NOMO-1 (cell line): ENCODE results near the gene CD101.

Experiments used
- DNase-seq, 2 experiments: peaks; one replicate each; lab custom pipeline; 2025; ENCODE audit not compliant: unreplicated experiment in 2 of 2; lab: John Stamatoyannopoulos, UW

The CD101 gene

DNA sequence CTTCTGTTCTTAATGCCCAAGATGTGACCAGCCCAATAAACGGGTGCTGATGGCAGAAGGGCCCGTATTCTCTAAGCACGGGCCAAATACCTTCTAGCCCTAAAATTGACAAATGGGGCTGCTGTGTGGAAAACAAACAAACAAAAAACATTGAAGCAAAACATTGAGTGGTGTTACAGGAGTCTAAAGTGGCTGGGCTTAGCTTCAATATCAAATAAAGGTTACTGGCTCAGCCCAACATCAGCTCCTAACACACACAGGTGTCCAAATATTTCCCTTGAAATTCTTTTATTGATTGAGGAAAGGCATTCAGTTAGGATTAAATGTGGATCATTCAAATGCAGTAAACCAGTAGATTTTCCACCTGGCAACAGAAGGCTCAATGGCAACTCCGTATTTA is 45.2 kb downstream of the CD101 start:
- no peak for DNase-seq

DNA sequence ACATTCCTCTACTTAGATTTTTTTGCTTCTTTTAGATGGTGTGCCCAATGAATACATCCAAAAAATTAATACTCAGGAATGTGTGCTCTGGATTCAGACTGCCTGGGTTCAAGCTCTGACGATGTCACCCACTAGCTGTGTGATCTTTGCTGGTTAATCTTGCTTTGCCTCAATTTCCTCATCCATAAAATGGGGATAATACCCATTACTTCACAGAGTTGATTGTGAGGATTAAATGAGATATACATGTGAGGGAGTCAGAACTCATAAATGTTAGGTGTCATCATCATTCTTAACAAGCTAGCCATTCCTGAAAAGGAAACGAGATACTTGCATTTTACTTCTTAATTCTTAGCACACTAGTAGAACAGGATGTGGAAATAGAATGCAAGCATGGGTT is 45.7 kb downstream of the CD101 start:
- DNase-seq = no peak

DNA sequence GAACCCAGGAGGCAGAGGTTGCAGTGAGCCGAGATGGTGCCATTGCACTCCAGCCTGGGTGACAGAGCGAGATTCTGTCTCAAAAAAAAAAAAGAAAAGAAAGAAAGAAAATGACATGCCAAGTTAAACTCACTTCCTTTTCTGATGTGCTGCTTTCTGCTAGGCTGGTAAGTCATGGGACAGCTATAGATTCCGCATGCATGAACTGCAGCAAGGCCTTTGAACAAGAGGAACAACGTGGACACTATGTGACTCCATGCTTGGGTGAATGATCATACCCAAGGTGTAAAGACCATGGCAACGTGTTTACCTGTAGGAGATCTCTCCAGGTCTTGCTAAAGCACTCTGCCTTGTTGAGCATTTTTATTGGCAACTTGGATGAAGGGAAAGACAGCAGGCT is 48.3 kb downstream of the CD101 start:
- DNase-seq = no peak

DNA sequence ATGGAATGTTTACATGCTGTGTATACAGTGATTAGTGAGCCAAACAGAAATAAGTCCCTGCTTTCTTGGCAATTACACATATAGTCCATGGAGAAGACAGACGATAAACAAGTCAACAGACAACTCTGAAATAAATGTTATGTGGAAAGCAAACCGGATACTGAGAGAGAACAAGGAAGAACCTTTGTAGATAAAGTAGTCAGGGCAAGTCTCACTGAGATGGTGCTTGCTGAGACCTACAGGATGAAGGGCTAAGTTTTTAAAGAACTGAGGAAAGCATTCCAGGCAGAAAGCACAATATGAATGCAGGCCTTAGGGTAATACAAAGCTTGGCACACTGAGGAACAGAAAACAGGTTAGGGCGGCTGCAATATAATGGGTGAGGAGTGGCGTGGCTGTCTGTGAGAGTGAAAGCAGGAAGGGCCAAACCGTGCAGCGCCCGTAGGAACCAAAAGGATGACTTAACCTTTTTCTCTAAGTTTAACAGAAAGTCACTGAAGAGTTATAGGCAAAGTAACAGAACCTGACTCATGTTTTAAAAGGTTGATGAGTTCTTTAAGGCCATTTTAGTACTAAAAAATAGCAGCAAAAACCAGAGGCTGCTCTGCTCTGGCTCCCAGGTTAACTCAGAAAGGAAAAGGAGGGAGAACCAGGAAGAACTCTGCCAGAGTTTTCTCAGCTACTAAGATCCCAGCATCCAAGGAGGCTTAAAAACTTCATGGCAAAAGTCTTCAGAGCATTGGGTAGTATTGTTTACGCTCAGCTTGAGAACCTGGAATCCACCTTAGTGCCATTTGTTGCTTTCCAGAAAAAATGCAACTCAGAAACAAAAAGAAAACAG is 49.9 kb downstream of the CD101 start:
- peak; percentile 36 to 59 for DNase-seq

GRCh38 chr1:117054068-117054467 is 52.5 kb downstream of the CD101 start:
- no peak for DNase-seq

GRCh38 chr1:117058810-117059209 is 57.2 kb downstream of the CD101 start:
- DNase-seq = no peak

- DNase-seq = peak; percentile 59 to 61
Measured at GRCh38 chr1:117059334-117059677, 57.7 kb downstream of the CD101 start.

DNA sequence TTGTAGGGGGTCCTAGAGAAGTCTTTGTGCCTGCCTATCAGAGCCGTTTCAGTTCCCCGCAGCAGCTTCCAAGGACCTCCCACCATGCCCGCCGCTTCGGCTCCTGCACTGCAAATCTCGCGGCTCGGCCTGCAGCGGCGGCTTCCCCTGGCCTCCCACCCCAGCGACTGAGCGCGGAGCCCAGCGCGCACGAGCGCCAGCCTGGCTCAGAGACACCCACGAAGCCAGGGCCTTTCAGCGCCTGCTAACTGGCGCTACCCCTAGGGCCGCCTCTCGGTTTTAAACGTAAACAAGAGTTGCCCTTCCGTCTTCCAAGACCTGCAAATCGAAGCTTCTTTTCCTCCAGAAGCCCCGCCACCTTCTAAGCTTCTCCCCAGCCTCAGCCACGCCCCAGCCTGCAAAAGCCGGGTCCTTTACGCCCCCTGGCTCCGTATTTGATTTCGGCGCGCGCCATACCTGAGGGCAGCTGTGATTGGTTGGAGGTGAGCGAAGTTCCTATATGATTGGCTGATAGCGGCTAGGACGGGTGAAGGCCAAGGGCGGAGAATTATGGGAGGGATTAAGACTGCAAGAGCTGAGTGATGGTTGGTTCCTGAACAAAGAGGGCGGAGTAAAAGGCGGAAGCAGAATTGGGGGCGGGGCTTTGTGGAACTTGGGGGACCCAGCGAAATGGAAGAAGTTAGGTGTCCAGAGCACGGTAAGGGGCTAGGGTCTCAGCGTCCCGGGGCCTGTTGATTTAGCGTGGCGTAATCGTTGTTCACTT is 58.3 kb downstream of the CD101 start, which contains the start of gene TTF2:
Gene TTF2, plus strand, starts transcription at position 649 of the 763 bp plus-strand sequence. Its CDS starts 21 bp downstream, at position 670.
- DNase-seq = peak; percentile 100

- no peak for DNase-seq
Measured at GRCh38 chr1:117060441-117061317, 59.1 kb downstream of the CD101 start.

DNA sequence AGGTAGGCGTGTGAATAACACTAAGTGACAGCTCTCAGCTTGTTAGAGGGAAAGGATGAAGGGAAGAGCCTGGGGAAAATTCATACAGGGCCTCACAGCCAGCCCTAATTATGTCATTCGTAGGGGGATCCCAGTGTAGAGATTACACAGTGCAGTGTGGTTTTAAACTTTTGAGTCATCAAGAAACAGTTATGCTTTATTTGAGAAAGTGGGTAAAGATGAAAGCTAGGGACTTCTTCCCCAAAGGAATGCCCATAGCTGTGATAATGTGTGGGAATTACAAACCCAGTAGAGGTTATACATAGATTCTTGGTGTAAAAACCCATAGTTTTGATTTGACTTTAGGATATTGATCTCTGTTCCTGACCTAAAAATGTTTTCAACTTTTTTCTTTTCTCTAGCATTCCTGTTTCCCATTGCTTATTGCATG is 60.4 kb downstream of the CD101 start:
- DNase-seq = no peak

DNA sequence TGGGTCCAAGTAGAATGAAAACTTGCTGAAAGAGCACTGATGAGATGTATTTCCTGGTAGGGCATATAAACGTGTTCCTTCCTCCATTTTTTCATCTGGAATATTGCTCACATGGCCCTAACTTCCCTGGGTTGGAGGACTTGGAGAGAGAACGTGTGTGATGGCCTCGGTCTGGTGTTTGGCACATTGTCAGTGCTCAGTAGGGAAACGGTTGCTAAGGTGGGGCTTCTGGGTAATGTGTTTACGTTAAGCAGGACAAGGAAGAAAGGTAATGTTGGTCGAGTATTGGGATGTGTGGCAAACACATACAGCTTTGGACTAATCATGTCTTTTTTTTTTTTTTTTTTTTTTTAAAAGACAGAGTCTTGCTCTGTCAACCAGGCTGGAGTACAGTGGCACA is 64.8 kb downstream of the CD101 start:
- DNase-seq = no peak

DNA sequence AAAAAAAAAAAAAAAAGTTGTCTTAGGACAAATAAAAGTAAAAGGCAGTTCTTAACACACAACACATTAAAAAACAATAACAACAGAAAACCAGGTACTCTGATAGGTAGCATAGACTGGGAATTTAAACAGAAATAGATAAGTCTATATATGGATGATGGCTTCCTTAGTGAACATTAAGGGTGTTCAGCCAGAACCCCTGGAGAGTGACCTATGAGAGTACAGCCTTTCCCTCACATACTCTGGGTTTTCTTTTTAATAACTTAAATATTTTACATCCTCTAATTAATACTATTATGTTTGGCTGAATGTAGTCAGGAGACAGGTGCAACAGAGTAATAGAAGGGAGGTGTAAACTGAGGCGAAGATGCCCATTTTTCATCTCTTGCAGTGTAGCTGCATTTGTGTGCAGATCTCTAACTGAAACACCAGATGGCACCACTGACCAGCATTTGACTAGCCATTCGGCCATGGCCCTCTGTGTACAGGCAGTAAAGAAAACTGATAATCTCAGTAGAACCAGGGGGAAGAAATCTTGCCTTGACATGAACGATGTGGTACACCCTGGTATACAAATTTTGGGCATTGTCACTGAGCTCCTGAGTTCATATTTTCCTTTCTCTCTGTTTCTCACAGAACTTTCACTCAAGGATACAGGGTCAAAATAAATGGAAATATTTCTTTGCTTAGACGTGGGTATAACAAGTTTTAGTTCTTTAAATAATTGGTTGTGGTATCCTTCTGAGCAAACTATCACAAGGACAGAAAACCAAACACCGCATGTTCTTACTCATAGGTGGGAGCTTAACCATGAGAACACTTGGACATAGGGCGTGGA is 66.2 kb downstream of the CD101 start:
- peak; percentile 5 to 24 for DNase-seq

DNA sequence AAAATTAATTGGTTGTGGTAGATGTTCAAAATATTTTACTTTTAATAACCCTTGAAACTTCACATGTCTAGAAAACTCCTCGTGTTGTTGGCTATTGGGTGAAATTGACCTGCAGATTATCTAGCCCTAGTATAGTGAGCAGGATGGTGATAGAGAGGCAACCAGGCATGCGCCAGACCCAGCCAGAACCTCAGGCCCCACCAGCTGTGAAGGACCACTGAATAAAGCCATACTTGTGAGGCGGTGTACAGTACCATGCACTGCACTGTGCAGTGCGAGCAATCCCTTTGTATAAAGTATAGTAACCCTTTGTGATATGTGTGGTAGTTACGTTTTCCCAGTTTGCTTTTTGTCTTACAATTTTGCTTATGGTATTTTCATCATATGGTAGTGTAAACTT is 67.0 kb downstream of the CD101 start:
- DNase-seq = no peak

- DNase-seq = no peak
Measured at GRCh38 chr1:117069220-117069844, 67.8 kb downstream of the CD101 start.

DNA sequence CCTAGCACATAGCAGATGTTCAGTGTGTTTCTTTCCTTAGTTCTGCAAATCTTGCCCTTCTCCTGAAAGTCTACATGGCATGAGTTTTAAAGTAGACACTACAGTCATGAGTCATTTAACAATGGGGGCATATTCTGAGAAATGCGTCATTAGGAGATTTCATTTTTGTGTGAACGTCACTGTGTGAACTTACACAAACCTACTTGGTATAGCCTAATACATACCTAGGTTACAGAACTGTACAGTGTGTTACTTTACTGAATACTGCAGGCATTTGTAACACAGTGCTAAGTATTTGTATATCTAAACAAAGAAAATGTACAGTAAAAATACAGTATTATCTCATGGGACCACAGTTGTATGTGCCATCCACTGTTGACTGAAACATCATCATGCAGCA is 68.6 kb downstream of the CD101 start:
- no peak for DNase-seq

GRCh38 chr1:117076648-117077047 is 75.1 kb downstream of the CD101 start:
- DNase-seq = no peak

DNA sequence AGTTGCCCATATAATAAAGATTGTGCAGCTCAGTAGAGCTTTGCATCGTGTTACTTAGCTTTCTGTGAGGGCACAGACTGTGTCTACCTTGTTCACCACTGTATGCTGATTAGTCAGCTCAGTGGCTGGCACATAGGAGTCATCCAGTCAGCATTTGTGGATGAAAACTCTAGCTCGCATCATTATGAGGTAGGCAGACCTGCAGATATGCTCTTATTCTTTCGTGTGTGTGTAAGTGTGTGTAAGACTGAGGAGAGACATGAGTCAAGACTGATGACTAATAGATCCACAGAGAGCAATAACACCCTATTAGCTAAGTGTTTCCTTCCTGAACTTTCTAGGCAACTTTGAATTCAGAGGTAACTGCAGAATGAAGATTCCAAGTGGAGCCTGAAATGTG is 75.7 kb downstream of the CD101 start:
- no peak for DNase-seq

- no peak for DNase-seq
Measured at GRCh38 chr1:117079737-117080136, 78.2 kb downstream of the CD101 start.

GRCh38 chr1:117084231-117084630 is 82.7 kb downstream of the CD101 start:
- no peak for DNase-seq
